Lower leg skin (tissue), 4 donors: ENCODE results near the gene PRCC. TPM values are rescaled to one million over a fixed set of nuclear protein-coding genes. Genes with fewer than 3 reads are reported as not detected.

Experiments used
- DNase-seq, 2 donors: peaks; one replicate each; pipeline ENCODE4 v3.0.0-alpha.2; 2019; ENCODE audit warnings: low spot score in 2 of 2
- H3K4me3 ChIP-seq: fragments of 200-600 bp; sonication (generic); 2 replicates; pipeline ENCODE4 v1.5.1; 2017; ENCODE audit warnings: mild to moderate bottlenecking, low read depth; ENCODE audit not compliant: poor library complexity, severe bottlenecking
- POLR2A ChIP-seq, 2 donors: fragments of 450-650 bp; IDR thresholded peaks; one replicate each; pipeline ENCODE4 v1.6.1; 2016 to 2017; ENCODE audit warnings: antibody characterized with exemption in 2 of 2, mild to moderate bottlenecking in 1 of 2, moderate library complexity in 1 of 2
- WGBS, 2 donors: methylation state at CpG; one replicate each; pipeline ENCODE4 v1.1.5; 2018; 5-methylcytosine and 5-hydroxymethylcytosine counted together
- intact Hi-C: fragments of 100-400 bp; cut with DNase I; formaldehyde crosslinking; loops from one replicate; pipeline ENCODE4 v1.15.0; 2023; ENCODE audit warnings: low total_unique reads
- total RNA-seq, 4 donors: library from RNA; depleted of rRNA; stranded (reverse); fragments of >200 nt; gene quantifications; one replicate each; pipeline ENCODE4 v1.1.0, GENCODE V29; 2016
- TF ChIP-seq, protein P1 (sequence below), 3 donors: fragments of 450-650 bp; IDR thresholded peaks; one replicate each; pipeline ENCODE4 v1.5.1; 2016; ENCODE audit warnings: antibody characterized with exemption in 3 of 3, mild to moderate bottlenecking in 3 of 3, moderate library complexity in 2 of 3

The PRCC gene
- total RNA-seq, 4 donors from 2014 or later, result 35.4 to 45.6 (median 38.8) TPM

DNA sequence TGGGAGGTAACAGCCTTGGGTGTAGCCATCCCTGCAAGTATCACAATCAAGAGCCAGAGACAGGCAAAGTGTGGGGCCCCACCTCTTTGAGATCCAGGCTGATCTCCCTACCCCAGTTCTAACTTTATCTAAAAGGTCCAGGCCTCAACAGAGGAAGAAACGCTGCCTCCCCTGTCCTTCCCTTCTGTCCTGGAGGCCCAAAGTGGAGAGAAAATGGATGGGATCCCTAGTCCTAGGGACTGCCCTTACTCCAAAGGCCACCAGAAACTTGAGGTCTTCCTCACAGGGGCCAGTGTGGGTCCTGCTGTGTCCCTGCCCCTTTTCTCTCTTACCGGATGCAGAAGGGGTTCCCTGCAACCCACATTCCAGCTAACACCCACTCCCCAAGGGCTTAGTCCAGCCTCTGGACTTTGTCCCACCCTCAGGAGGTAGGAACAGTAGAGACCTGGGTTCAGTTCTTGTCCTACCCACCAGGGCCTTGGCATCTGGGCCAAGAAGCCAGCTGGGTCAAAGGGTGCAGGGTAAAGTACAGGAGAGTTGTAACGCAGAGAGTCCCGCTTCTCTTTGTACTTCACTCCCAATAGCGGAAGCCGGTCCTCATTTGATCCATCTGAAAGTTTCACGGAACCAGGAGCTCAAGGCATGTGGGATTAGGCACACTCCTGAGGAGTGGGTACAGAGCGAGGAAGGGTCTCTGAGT, 17.8 kb upstream of the PRCC start:
- H3K4me3 ChIP-seq, result peak overlapping the region; percentile 93
- intact Hi-C loops, result no loop called here
- 4 to 11% methylated on average over 8 of the region's 8 CpGs for WGBS, 2 donors
- DNase-seq, result no peak
- TF ChIP-seq, protein P1, sequence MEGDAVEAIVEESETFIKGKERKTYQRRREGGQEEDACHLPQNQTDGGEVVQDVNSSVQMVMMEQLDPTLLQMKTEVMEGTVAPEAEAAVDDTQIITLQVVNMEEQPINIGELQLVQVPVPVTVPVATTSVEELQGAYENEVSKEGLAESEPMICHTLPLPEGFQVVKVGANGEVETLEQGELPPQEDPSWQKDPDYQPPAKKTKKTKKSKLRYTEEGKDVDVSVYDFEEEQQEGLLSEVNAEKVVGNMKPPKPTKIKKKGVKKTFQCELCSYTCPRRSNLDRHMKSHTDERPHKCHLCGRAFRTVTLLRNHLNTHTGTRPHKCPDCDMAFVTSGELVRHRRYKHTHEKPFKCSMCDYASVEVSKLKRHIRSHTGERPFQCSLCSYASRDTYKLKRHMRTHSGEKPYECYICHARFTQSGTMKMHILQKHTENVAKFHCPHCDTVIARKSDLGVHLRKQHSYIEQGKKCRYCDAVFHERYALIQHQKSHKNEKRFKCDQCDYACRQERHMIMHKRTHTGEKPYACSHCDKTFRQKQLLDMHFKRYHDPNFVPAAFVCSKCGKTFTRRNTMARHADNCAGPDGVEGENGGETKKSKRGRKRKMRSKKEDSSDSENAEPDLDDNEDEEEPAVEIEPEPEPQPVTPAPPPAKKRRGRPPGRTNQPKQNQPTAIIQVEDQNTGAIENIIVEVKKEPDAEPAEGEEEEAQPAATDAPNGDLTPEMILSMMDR (IDR thresholded peaks at IDR 0.05), result no peak
- TF ChIP-seq POLR2A (IDR thresholded peaks at IDR 0.05), result no peak

DNA sequence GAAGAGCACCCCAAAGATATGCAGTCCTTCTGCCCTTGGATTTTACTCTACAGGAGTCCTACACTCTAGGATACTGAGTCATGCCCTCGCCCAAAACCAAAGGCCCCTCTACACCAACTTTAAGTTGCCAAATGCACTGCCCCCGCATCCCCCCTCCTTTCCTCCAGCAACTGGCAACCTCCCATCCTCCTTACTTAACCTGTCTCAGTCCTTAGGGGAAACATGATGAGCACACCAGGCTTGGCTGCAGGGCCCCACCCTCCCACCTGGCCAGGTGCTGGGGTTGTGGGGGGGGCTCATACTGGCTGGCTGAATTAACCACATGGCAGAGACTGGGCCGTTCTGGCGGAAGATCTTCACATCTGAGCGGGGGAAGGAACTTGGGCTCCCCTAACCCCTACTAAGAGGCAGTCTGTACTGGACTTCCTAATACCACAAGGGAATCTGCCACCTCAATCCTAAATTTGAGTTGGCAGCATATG, 17.1 kb upstream of the PRCC start:
- TF ChIP-seq, protein P1 (IDR thresholded peaks at IDR 0.05), result no peak
- no peak for TF ChIP-seq POLR2A (IDR thresholded peaks at IDR 0.05)
- no peak for DNase-seq
- 1 to 3% methylated on average over 5 of the region's 5 CpGs for WGBS, 2 donors
- H3K4me3 ChIP-seq, result peak overlapping the region; percentile 93
- intact Hi-C loops, result no loop called here

DNA sequence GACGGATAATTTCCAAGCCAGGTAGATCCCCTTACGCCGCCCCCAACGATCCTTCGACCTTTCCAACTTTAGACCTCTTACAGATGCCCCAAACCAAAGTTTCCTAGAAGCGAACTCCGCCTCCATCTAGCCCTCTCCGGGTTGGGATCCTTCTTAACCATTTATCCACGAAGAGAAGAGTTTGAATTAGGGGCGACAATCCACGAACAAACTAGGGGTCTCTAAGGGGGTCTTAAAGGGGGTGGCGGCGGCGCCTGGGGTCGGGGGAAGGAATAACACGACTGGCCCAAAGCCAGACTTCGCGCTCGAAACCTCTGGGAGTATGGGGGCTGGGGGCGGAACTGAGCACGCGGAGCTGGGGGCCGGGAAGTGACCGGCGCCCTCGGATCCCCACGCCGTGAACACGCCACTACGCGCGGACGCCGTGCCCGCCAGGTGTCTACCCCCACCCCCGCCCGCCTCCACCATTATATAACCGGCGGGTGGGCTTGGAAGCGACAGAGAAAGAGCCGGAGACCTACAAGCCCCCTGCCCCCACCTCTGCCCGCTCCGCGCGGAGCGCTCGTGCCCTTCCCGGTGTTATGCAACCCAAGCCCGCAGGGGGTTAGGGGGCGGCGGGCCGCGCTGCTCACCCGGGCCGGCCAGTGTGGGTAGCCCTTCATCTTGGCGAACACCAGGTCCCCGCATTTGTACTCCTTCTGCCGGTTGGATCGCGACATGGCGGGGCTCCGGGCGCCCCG, 16.5 kb upstream of the PRCC start:
- peak in 1 of 2 donors; percentile 93 for DNase-seq

DNA sequence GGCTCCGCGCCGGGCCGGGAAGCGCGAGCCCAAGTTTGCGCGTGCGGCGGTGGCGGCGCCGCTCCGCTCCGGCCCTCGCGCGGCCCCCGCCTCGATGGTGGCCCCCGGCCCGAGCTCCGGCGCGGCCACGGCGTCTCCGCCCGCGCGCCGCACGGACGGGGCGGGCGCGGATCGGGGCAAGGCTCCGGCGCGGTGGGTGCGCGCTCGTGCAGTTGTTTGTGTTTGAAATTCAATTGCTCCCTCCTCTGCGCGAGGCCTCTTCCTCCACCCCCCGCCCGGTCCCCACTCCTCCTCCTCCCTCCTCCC, 15.9 kb upstream of the PRCC start, which contains the start of gene HDGF:
HDGF (minus strand) TSS at position 225 of the 306 bp plus-strand sequence. CDS start 246 bp downstream, outside the sequence.
- peak within 1 kb of the TSS; percentile 93 for H3K4me3 ChIP-seq
- WGBS, 2 donors, result 0 to 1% methylated on average over 11 to 38 of the region's 48 CpGs
- intact Hi-C loops, result no loop called here
- DNase-seq, result no peak
- no peak for TF ChIP-seq POLR2A (IDR thresholded peaks at IDR 0.05)
- TF ChIP-seq, protein P1 (IDR thresholded peaks at IDR 0.05), result no peak

More for the DNA sequence above, 16.5 kb upstream of the PRCC start:
- peak overlapping the region; percentile 93 for H3K4me3 ChIP-seq
- TF ChIP-seq POLR2A (IDR thresholded peaks at IDR 0.05), result no peak
- TF ChIP-seq, protein P1 (IDR thresholded peaks at IDR 0.05), result no peak
- WGBS, 2 donors, result 0 to 1% methylated on average over 41 to 44 of the region's 64 CpGs
- intact Hi-C loops, result no loop called here

DNA sequence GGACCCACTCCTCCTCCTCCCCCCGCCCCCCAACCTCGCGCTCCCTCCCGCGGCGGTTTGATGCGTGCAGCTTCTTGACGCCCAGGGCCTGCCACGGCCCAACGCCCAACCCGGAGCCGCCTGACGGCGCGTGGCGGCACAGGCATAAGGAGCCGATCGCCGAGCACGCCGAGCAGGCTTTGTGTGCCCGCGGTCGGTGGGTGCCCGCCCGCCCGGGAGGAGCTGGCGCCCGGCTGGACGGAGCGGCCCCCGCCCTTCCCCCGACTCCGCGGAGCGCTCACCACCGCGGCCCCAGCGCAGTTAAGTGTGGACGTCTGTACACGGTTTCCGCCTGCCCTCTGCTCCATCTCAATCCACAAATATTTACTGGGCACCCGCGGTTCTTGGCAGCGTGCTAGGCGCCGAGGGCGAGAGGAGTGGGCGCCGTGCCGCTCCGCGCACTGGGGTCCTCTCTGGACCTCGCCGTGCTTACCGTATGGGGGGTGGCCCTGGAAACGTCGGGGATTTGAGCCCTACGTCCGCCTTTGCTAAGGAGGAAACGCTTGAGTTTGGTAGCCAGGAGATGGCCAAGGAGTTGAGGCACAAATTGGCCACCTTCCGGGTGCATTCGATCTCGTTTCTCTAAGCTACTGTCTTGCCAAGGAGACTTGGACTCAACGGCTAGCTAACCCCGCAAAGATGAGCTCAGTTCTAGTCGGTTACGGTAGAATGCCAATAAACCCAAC, 15.4 kb upstream of the PRCC start:
- intact Hi-C loops, result no loop called here
- DNase-seq, result peak; percentile 97 to 100
- TF ChIP-seq POLR2A (IDR thresholded peaks at IDR 0.05), result no peak
- TF ChIP-seq, protein P1 (IDR thresholded peaks at IDR 0.05), result no peak
- 0% methylated on average over 46 to 53 of the region's 68 CpGs for WGBS, 2 donors
- H3K4me3 ChIP-seq, result peak overlapping the region; percentile 93
